ENCODE data around the gene TERT.
"Not testable (repeated sequence)": the region's sequence is repeated elsewhere in the genome, so short reads cannot be mapped to it uniquely, and the experiment has no call there.

TERT gene

DNA sequence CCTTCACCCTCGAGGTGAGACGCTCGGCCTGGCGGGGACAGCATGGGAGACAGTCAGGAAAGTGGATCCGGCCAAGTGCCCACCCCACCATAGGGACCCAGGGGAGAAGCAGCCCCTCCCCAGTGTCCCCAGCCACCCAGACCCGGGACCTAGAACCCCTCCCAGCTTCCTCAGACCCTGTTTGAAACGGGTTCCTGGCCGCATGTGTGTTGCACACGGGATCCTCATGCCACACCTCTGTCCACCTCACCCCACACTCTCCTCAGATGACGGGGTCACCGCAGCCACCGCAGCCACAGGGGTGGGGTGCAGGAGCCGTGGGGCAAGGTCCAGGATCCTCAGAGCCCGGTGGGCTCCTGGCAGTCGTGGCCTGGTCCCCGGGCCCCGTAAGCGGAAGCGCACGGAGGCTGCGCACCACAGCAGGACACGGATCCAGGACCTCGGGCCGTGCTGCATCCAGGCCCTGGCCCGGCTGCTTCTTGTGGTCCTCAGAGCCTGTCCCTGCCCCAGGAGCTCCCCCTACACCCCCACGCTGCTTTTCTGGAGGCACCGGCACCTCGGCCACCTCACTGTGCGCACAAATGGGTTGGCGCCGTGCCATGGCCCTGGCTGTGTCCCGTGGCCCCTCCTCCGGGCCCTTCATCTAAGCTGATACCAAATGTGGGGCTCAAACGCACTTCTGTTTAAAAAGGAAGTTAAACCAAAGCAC, 15.3 kb downstream of the TERT start:
- no peak for FAIRE-seq

GRCh38 chr5:1278656-1279442, 16.0 kb downstream of the TERT start:
- DNase-seq (ENCODE audit: insufficient read length, low spot score) (no peak), FAIRE-seq (no peak)
- TF ChIP-seq PAX5 (IDR thresholded peaks at IDR 0.05; ENCODE audit: insufficient read depth, low read length, severe bottlenecking) (no peak), SPI1 (IDR thresholded peaks at IDR 0.05; ENCODE audit: low read depth, low read length) (no peak), POU2F2 (IDR thresholded peaks at IDR 0.05; ENCODE audit: low read depth, low read length) (no peak), POLR2A (IDR thresholded peaks at IDR 0.05; ENCODE audit: low read depth, low read length) (no peak), TAF1 (IDR thresholded peaks at IDR 0.05; ENCODE audit: low read depth, low read length) (no peak), POLR2AphosphoS5 (IDR thresholded peaks at IDR 0.05; ENCODE audit: low read depth, low read length) (no peak)

More for the DNA sequence above, 15.3 kb downstream of the TERT start:
- TF ChIP-seq POU2F2 (IDR thresholded peaks at IDR 0.05; ENCODE audit: low read depth, low read length) (no peak), SPI1 (IDR thresholded peaks at IDR 0.05; ENCODE audit: low read depth, low read length) (no peak), PAX5 (IDR thresholded peaks at IDR 0.05; ENCODE audit: insufficient read depth, low read length, severe bottlenecking) (no peak), TAF1 (IDR thresholded peaks at IDR 0.05; ENCODE audit: low read depth, low read length) (no peak), POLR2A (IDR thresholded peaks at IDR 0.05; ENCODE audit: low read depth, low read length) (no peak), POLR2AphosphoS5 (IDR thresholded peaks at IDR 0.05; ENCODE audit: low read depth, low read length) (no peak)
- DNase-seq (ENCODE audit: insufficient read length, low spot score) = no peak

DNA sequence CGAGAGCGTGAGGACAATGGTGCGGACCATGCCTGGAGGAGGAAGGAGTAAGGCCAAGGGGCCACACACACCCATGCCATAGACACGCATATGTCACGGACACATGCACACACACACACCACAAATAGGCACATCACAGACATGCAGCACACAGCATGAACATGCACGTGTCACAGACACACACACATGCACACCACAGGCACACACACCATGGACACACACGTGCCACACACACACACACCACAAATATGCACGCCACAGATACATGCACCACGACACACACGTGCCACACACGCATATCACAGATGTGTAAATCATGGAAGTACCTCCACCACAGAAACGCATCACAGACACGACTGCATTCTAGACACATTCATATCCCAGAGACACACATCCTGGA, 16.7 kb downstream of the TERT start:
- no peak for TF ChIP-seq SPI1 (IDR thresholded peaks at IDR 0.05; ENCODE audit: low read depth, low read length)
- TF ChIP-seq POLR2A (IDR thresholded peaks at IDR 0.05; ENCODE audit: low read depth, low read length) = no peak
- no peak for TF ChIP-seq POLR2AphosphoS5 (IDR thresholded peaks at IDR 0.05; ENCODE audit: low read depth, low read length)
- no peak for TF ChIP-seq TAF1 (IDR thresholded peaks at IDR 0.05; ENCODE audit: low read depth, low read length)
- TF ChIP-seq PAX5 (IDR thresholded peaks at IDR 0.05; ENCODE audit: insufficient read depth, low read length, severe bottlenecking) = no peak
- no peak for TF ChIP-seq POU2F2 (IDR thresholded peaks at IDR 0.05; ENCODE audit: low read depth, low read length)
- FAIRE-seq = no peak

GRCh38 chr5:1277781-1278180, 17.1 kb downstream of the TERT start:
- FAIRE-seq = no peak

More for the DNA sequence above, 16.7 kb downstream of the TERT start:
- DNase-seq (ENCODE audit: insufficient read length, low spot score) = no peak

DNA sequence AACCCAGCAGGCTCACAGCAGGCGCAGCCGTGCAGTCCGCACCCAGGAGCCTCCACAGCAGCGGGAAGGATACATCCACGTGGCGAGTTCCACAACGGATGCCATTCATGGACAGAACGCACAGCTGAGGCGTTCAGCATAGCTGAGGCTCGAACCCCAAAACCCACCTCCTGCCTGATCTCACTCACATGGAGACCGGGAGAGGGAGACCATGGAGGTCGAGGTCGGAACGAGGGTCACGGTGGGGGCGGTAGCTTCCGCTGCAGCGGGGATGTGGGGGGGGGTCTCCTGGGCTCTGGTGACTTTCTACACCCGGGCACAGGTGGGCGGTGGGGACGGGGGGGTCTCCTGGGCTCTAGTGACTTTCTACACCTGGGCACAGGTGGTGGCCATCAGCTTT, 17.5 kb downstream of the TERT start:
- FAIRE-seq (no peak), DNase-seq (ENCODE audit: insufficient read length, low spot score) (no peak)
- TF ChIP-seq POLR2A (IDR thresholded peaks at IDR 0.05; ENCODE audit: low read depth, low read length) = no peak
- TF ChIP-seq SPI1 (IDR thresholded peaks at IDR 0.05; ENCODE audit: low read depth, low read length) = no peak
- TF ChIP-seq POLR2AphosphoS5 (IDR thresholded peaks at IDR 0.05; ENCODE audit: low read depth, low read length) = no peak
- TF ChIP-seq TAF1 (IDR thresholded peaks at IDR 0.05; ENCODE audit: low read depth, low read length) = no peak
- no peak for TF ChIP-seq PAX5 (IDR thresholded peaks at IDR 0.05; ENCODE audit: insufficient read depth, low read length, severe bottlenecking)
- TF ChIP-seq POU2F2 (IDR thresholded peaks at IDR 0.05; ENCODE audit: low read depth, low read length) = no peak

More at GRCh38 chr5:1277781-1278180, 17.1 kb downstream of the TERT start:
- no peak for TF ChIP-seq PAX5 (IDR thresholded peaks at IDR 0.05; ENCODE audit: insufficient read depth, low read length, severe bottlenecking)
- no peak for TF ChIP-seq SPI1 (IDR thresholded peaks at IDR 0.05; ENCODE audit: low read depth, low read length)
- no peak for TF ChIP-seq POLR2A (IDR thresholded peaks at IDR 0.05; ENCODE audit: low read depth, low read length)
- TF ChIP-seq POLR2AphosphoS5 (IDR thresholded peaks at IDR 0.05; ENCODE audit: low read depth, low read length) = no peak
- TF ChIP-seq POU2F2 (IDR thresholded peaks at IDR 0.05; ENCODE audit: low read depth, low read length) = no peak
- no peak for TF ChIP-seq TAF1 (IDR thresholded peaks at IDR 0.05; ENCODE audit: low read depth, low read length)
- DNase-seq (ENCODE audit: insufficient read length, low spot score) = no peak

DNA sequence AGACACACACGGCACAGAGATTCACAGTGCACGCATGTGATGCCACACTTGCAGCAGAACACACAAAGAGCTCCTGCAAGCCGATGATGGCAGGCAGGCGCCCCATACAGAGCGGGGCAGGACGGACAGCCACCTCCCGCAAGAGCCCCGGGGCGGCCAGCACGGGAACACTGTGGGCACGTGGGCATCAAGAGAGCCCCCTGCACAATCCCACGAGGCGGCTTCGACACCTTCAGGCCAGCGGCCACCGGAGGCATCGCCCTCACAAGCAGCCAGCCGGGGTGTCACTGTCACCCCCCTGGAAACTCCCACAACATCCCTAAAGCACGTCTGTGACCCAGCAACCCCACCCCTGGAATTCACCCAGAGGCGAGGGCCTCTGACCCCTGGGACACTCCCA, 17.9 kb downstream of the TERT start:
- FAIRE-seq = no peak
- no peak for TF ChIP-seq POLR2AphosphoS5 (IDR thresholded peaks at IDR 0.05; ENCODE audit: low read depth, low read length)
- TF ChIP-seq TAF1 (IDR thresholded peaks at IDR 0.05; ENCODE audit: low read depth, low read length) = no peak
- no peak for TF ChIP-seq PAX5 (IDR thresholded peaks at IDR 0.05; ENCODE audit: insufficient read depth, low read length, severe bottlenecking)
- no peak for TF ChIP-seq SPI1 (IDR thresholded peaks at IDR 0.05; ENCODE audit: low read depth, low read length)
- TF ChIP-seq POLR2A (IDR thresholded peaks at IDR 0.05; ENCODE audit: low read depth, low read length) = no peak
- TF ChIP-seq POU2F2 (IDR thresholded peaks at IDR 0.05; ENCODE audit: low read depth, low read length) = no peak
- DNase-seq (ENCODE audit: insufficient read length, low spot score) = no peak

DNA sequence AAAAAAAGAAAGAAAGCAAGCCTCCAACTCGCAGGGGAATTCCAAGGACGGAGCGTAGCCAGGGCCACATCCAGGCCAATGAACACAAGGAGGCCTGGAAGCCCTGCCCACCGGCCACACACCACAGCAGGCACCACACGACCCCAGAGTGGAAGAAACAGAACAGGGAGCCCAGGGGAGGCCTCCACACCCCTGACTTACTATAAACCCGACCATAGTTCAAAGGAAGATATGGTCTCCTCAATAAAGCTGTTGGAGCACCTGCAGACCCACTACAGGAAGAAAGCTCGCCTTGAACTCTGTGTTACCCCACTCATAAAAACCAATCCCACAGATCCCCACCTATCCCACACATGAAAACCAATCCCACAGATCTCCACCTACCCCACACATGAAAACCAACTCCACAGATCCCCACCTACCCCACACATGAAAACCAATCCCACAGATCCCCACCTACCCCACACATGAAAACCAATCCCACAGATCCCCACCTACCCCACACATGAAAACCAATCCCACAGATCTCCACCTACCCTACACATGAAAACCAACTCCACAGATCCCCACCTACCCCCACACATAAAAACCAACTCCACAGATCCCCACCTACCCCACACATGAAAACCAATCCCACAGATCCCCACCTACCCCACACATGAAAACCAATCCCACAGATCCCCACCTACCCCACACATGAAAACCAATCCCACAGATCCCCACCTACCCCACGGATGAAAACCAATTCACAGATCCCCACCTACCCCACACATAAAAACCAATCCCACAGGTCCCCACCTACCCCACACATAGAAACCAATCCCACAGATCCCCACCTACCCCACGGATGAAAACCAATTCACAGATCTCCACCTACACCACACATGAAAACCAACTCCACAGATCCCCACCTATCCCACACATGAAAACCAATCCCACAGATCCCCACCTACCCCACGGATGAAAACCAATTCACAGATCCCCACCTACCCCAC, 19.2 kb downstream of the TERT start:
- DNase-seq (ENCODE audit: insufficient read length, low spot score); FAIRE-seq: not testable (repeated sequence)

DNA sequence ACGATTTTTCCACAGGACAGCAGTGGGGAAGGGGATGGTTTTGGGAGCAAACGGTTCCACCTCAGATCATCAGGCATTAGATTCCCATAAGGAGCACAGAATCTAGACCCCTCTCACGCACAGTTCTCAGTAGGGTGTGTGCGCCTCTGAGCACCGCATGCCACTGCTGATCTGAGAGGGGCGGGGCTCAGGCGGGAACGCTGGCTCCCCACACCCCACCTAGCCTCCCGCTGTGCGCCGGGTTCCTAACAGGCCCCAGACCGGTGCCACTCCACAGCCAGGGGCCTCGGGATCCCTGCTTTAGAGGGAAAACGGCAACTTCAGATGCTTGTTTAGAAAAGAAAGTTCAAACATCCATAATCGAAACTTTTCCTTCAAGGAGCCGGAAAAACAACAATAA, 20.4 kb downstream of the TERT start:
- TF ChIP-seq TAF1 (IDR thresholded peaks at IDR 0.05; ENCODE audit: low read depth, low read length) = no peak
- TF ChIP-seq SPI1 (IDR thresholded peaks at IDR 0.05; ENCODE audit: low read depth, low read length) = no peak
- no peak for TF ChIP-seq PAX5 (IDR thresholded peaks at IDR 0.05; ENCODE audit: insufficient read depth, low read length, severe bottlenecking)
- TF ChIP-seq POLR2A (IDR thresholded peaks at IDR 0.05; ENCODE audit: low read depth, low read length) = no peak
- TF ChIP-seq POLR2AphosphoS5 (IDR thresholded peaks at IDR 0.05; ENCODE audit: low read depth, low read length) = no peak
- no peak for TF ChIP-seq POU2F2 (IDR thresholded peaks at IDR 0.05; ENCODE audit: low read depth, low read length)
- DNase-seq (ENCODE audit: insufficient read length, low spot score) = no peak
- FAIRE-seq = no peak

DNA sequence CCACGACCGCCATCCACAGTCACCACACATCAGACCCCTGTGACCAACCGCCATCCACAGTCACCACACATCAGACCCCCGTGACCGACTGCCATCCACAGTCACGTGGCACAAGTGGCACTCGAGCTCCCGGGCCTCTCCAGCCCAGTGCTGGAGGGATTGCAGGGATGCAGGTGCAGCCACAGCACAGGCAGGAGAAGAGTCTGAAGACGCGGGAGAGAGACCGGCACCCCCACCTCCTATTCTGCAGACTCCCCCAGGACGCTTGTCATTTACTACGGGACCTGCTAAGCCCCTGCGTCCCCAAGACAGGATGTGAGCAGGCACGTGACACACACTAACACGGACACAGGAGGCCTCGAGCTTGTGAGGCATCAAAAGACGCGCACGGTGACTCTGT, 21.1 kb downstream of the TERT start:
- TF ChIP-seq POLR2A (IDR thresholded peaks at IDR 0.05; ENCODE audit: low read depth, low read length) (no peak), POU2F2 (IDR thresholded peaks at IDR 0.05; ENCODE audit: low read depth, low read length) (no peak), TAF1 (IDR thresholded peaks at IDR 0.05; ENCODE audit: low read depth, low read length) (no peak), SPI1 (IDR thresholded peaks at IDR 0.05; ENCODE audit: low read depth, low read length) (no peak), PAX5 (IDR thresholded peaks at IDR 0.05; ENCODE audit: insufficient read depth, low read length, severe bottlenecking) (no peak), POLR2AphosphoS5 (IDR thresholded peaks at IDR 0.05; ENCODE audit: low read depth, low read length) (no peak)
- FAIRE-seq (no peak), DNase-seq (ENCODE audit: insufficient read length, low spot score) (no peak)
